ENCODE results near the gene ZBTB12. TPM values are rescaled to one million over a fixed set of nuclear protein-coding genes. Genes with fewer than 3 reads are reported as not detected.

ZBTB12 gene
- total and polyA plus RNA-seq, 2 of the 13 experiments (the other 11 are each of a cell fraction or from before 2014, with no cell fraction given), result 4.8 to 6.0 TPM

GRCh38 chr6:31860349-31860748 is 41.5 kb downstream of the ZBTB12 start:
- no peaks in the 10 kb centered on the region; a peak in 1 of 5 replicates for H3K27me3 ChIP-seq (ENCODE audit: control insufficient read depth in 1 of 2, insufficient read depth in 2 of 2, low read length in 2 of 2)
- CTCF ChIA-PET (ENCODE audit: low intra/inter-chr PET ratio, low total read pairs), result no interaction called here
- BruUV-seq (replicated peaks), result no TSS peak
- no peaks in the 10 kb centered on the region for H3K9me3 ChIP-seq (ENCODE audit: low read length)
- no peak overlapping the region for H2AFZ ChIP-seq (ENCODE audit: low read length)
- H3K9ac ChIP-seq (ENCODE audit: insufficient read depth, low read depth, low read length), result no peak overlapping the region
- no peak overlapping the region for H3K4me3 ChIP-seq (replicated peaks in 1 of 3; ENCODE audit: insufficient read depth in 1 of 3, low read depth in 2 of 3, low read length in 3 of 3)
- 98% methylated on average over 13 of the region's 13 CpGs for WGBS (ENCODE audit: low lambda C conversion rate)
- no peak for ATAC-seq
- no peak for DNase-seq (ENCODE audit: low spot score)
- intact Hi-C loops (cut with micrococcal nuclease; ENCODE audit: unreplicated experiment), result no loop called here
- no peak for TF ChIP-seq ARHGAP35 (CRISPR knock-in tag; IDR thresholded peaks at IDR 0.05; ENCODE audit: borderline replicate concordance)
- TF ChIP-seq HIVEP1 (CRISPR knock-in tag; IDR thresholded peaks at IDR 0.05), result no peak
- TF ChIP-seq POLR2G (IDR thresholded peaks at IDR 0.05; ENCODE audit: low read depth, low read length), result peak; percentile 12; the same call in 1 of the 2 replicates
- TF ChIP-seq RBFOX2 (IDR thresholded peaks at IDR 0.05; ENCODE audit: low read depth, low read length), result peak; percentile 46; the same call in 1 of the 2 replicates
- no peak for TF ChIP-seq ZBTB43 (CRISPR knock-in tag; conservative IDR thresholded peaks at IDR 0.05)
- no peak for TF ChIP-seq EHMT2 (IDR thresholded peaks at IDR 0.05; ENCODE audit: borderline replicate concordance, low read depth, low read length)
- no peak for TF ChIP-seq SMAD9 (CRISPR knock-in tag; IDR thresholded peaks at IDR 0.05)
- TF ChIP-seq POLR2AphosphoS5 (IDR thresholded peaks at IDR 0.05; ENCODE audit: low read depth, low read length), result 0 out of 2 replicates have a peak, but pooled peaks have one; percentile 1
- no peak for TF ChIP-seq IRF9 (CRISPR knock-in tag; IDR thresholded peaks at IDR 0.05; ENCODE audit: borderline replicate concordance)
- TF ChIP-seq AGO1 (IDR thresholded peaks at IDR 0.05; ENCODE audit: low read depth, low read length, poor library complexity, severe bottlenecking), result peak; percentile 93
- no peak for TF ChIP-seq REL (CRISPR knock-in tag; conservative IDR thresholded peaks at IDR 0.05)
- TF ChIP-seq ZBTB33 (CRISPR knock-in tag; IDR thresholded peaks at IDR 0.05), result no peak
- TF ChIP-seq ZSCAN21 (CRISPR knock-in tag; IDR thresholded peaks at IDR 0.05; ENCODE audit: borderline replicate concordance), result 0 out of 2 replicates have a peak, but pooled peaks have one; percentile 2
- 0 out of 4 replicates have a peak, but pooled peaks of 1 of the 2 experiments have one; percentile 11 for TF ChIP-seq HMGXB4 (CRISPR knock-in tag; IDR thresholded peaks at IDR 0.05; ENCODE audit: borderline replicate concordance in 1 of 2, low read depth in 1 of 2)
- TF ChIP-seq CENPX (CRISPR knock-in tag; IDR thresholded peaks at IDR 0.05), result no peak
- TF ChIP-seq HES4 (CRISPR knock-in tag; IDR thresholded peaks at IDR 0.05; ENCODE audit: borderline replicate concordance), result no peak
- POLR2A ChIA-PET, result interaction anchor here (1.3 to 1.9 kb wide), 4 partner anchors 16 to 112 kb away, joined by 4 read pairs; partner anchors contain the start of gene DXO
- peaks cover 49% of the 10 kb centered on the region for H3K4me1 ChIP-seq (ENCODE audit: insufficient read depth, low read length)
- no peak overlapping the region for H3K27ac ChIP-seq (ENCODE audit: extremely low read length, insufficient read depth, low read length)
- H4K20me1 ChIP-seq (ENCODE audit: insufficient read depth, low read length), result no peaks in the 10 kb centered on the region
- no peak for FAIRE-seq
- H3K36me3 ChIP-seq (replicated peaks in 1 of 2; ENCODE audit: control insufficient read depth in 1 of 2, insufficient read depth in 2 of 2, low read length in 2 of 2), result peaks cover 8 to 33% of the 10 kb centered on the region in 2 experiments; a peak in 4 of 5 replicates
- in situ Hi-C loops (cut with HindIII; ENCODE audit: extremely low pct_ligation_motif_present, low pct_unique_long_range_greater_than_20kb), result no loop called here
- H3K79me2 ChIP-seq (ENCODE audit: insufficient read depth, low read length), result peaks cover 35% of the 10 kb centered on the region
- H3K4me2 ChIP-seq (ENCODE audit: low read depth, low read length), result no peak overlapping the region

Data from HepG2 (cell line).